GM21825 (cell line): ENCODE results near the gene CMYA5.
"Not testable (repeated sequence)": the region's sequence is repeated elsewhere in the genome, so short reads cannot be mapped to it uniquely, and the experiment has no call there.

ENCODE experiments used
- ATAC-seq: cut with Tn5 transposase; IDR thresholded peaks from one replicate; pipeline ENCODE4 v1.9.1; 2021; ENCODE audit warnings: mild to moderate bottlenecking, moderate library complexity; ENCODE audit not compliant: unreplicated experiment

The CMYA5 gene

DNA sequence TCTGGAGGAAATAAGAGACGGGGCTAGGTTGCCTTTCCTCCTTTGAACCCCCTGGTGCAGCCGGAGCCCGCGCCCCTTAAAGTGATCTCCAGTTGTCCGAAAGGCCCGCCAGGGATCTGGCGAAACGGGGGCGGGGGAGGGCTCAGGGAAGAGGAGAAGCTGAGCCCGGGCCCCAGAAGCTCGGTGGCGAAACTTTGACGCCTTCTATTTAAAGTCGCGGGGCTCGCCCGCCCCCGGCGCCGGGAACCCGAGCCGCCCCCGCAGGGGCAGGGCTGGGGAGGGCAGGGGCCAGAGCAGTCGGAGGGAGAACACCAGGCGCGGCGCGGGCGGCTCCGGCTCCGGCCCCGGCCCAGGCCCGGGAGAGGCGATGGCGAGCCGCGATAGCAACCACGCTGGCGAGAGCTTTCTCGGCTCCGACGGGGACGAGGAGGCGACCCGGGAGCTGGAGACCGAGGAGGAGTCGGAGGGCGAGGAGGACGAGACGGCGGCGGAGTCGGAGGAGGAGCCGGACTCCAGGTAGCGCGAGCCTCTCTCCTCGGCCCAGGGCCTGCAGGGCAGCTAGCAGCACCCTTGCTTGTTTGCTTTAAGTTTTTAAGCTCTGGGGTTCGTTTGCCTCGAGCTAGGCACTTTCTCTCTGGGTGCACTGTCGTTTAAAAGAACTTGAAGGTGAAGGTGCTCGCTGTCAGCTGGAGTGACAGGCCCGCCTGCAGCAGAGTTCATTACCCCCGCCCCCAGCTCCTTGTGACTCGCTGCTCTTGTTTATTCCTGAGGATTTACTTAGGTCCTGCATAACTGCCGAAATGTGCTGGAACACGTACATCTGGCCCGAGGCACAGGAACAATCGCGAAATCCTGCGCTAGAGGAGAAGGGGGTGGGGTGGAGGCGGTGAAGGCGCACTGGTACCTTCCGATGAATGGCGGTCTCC lies at the start of gene CMYA5:
CMYA5 (plus strand) TSS at position 296 of the 926 bp plus-strand sequence; CDS start at position 368, 72 bp downstream.
- ATAC-seq, result no peak

DNA sequence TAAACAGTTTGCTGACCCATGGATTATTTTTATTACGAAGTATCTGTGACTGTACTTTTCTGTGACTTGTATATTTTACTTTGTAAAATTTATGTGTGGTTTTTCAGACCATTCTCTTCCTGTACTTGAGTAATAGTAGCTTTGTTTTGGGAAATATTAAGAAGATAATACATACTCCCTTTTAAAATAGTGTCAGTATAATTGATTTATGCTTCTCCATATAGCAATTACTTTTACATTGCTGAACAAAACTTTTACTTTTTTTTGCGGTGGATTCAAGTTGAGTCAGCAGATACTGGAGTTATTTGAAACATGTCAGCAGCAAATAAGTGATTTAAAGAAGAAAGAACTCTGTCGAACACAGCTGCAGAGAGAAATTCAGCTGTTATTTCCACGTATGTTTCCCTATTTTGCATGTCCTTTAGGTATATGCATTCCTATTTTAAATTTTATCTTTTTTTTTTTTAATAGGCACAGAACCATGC lies 49.0 kb upstream of the CMYA5 start:
- no peak for ATAC-seq

DNA sequence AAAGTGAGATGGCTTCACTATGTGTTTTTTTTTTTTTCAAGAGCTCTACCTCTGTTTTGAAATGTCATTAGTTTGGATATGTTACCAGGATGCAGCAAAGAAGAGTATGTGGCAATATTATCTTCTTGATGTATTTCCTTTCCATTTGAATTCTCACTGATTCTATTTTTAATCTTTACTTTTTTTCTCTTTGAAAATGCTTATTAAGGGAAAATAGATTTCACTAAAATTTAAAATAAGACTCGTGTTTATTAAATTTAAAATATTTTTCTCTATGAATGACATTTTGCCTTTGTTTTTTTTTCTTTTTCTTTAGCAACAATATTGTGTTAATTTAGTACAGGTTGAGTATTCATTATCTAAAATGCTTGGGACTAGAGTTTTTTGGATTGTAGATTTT lies 48.2 kb upstream of the CMYA5 start:
- no peak for ATAC-seq

GRCh38 chr5:79642210-79642609 lies 47.4 kb upstream of the CMYA5 start:
- ATAC-seq, result no peak

- no peak for ATAC-seq
Observed at GRCh38 chr5:79653843-79654242, 35.8 kb upstream of the CMYA5 start.

- ATAC-seq, result no peak
Observed at GRCh38 chr5:79663212-79663611, 26.4 kb upstream of the CMYA5 start.

GRCh38 chr5:79666758-79667157 lies 22.9 kb upstream of the CMYA5 start:
- no peak for ATAC-seq

- no peak for ATAC-seq
Observed at GRCh38 chr5:79672392-79672791, 17.2 kb upstream of the CMYA5 start.

GRCh38 chr5:79676354-79676753 lies 13.3 kb upstream of the CMYA5 start:
- not testable (repeated sequence) for ATAC-seq

- ATAC-seq, result not testable (repeated sequence)
Observed at GRCh38 chr5:79682102-79682501, 7.5 kb upstream of the CMYA5 start.

DNA sequence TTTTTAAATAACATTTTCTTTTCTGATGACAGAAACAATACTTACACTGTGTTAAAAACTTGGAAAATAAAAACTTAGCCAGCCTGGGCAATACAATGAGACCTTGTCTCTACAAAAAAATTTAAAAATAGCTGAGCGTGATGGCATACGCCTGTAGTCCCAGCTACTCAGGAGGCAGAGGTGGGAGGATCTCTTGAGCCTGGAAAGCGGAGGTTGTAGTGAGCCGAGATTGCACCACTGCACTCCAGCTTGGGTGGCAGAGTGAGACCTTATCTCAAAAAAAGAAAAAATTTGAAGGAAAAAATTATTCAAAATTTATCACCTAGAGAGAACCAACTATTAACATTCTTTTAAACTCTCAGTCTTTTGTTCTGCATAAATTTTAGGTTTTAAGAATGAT lies 4.9 kb upstream of the CMYA5 start:
- ATAC-seq, result no peak

DNA sequence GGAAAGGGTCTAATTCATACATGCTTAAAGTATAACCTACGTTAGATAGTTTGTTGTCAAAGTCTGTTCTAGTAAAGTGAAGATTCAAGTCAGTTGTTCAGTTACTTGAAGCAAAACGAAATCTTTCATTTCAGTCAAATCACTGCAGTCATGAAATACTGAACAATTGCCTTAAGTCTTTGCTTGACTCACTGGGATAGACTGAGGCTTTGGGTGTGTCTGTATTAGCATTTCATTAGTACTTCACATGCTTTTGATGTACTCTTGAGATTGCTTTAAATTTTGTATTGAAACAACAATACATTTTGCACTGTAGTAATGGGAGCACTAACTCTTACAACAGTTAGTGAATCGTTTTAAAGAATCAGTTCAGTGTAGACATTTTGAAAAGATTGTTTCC lies 4.0 kb upstream of the CMYA5 start:
- ATAC-seq, result no peak

- no peak for ATAC-seq
Observed at GRCh38 chr5:79686799-79687198, 2.8 kb upstream of the CMYA5 start.

GRCh38 chr5:79687889-79688288 lies 1.7 kb upstream of the CMYA5 start:
- ATAC-seq, result no peak

DNA sequence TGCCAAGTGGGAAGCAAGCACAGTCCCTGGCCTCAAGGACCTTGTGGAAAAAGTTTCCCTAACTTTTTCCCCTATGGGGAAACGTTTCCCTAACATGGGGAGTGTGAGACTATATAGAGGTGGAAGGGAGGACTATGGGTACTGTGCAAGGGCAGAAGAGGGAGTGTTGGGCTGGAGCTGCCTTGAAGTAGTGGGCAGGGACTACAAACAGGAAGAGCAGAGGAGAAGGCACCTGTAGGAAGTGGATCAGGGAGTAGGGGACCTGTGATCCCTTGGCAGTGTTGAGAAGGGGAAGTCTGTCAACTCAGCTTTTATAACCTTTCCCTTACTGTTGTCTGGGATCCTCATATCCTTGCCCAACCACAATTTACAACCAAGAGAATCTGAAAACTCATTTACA lies 1.4 kb downstream of the CMYA5 start:
- ATAC-seq, result no peak

- no peak for ATAC-seq
Observed at GRCh38 chr5:79692596-79692995, 3.0 kb downstream of the CMYA5 start.

- no peak for ATAC-seq
Observed at GRCh38 chr5:79694183-79694582, 4.5 kb downstream of the CMYA5 start.

DNA sequence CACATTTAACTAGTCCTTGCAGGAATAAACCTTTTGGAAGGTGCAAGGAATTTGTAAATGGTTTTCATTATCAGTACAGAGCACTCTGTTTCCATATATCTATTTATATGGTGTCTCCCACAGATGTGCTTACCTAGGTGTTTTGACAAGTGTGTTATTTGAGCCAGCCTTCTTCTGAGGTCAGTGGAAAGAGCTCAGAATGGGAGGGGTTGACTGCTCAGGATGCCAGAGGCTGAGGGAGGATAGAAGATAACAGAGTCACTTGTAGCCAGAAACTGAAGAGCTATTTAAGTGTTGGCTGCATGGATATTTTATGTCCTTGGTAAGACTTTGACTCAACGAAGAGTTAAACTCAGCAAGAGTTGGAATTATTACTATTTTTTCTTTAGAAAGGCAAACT lies 5.0 kb downstream of the CMYA5 start:
- no peak for ATAC-seq

- ATAC-seq, result no peak
Observed at GRCh38 chr5:79695526-79695925, 5.9 kb downstream of the CMYA5 start.

DNA sequence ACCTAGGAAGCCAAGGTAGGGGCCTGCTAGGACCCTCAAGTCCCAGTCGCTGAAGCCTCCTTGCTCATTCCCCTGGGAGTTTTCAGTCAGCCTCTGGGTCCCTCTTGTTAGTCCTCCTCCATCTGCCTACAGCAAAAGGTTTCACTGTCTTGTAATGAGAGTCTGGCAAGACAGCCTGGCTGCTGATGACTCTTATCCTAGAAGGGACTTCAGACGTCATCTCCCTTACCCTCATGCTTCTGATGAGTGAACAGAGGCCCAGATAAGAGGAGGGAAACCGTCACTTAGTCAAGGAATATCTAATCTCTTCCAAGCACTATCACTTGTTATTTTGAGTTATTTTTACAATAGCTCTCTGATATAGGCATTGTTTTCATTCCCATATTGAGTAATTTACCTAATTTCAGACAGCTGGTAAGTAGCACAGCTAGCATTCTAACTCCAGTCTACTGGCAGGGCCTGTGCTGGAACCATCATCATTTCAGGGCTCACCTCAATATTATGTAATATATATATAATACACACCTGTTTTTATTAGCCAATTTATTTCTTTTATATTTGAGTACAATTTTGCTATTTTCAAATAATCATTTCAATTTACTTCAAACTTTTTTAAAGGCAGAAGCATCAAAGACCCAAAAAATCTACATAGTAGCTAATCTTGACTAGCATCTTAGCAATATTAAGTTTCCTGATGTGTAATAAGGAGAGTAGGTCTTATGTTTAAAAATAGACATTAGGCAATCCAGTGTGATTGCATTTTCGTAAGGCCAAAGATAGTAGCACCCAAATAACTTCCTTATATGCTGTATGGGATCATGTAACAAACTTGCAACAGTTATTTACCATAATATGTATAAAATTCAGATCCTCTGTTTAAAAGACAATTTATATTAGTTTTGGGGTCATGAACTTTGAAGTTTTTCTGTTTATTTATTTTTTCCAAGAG lies 7.9 kb downstream of the CMYA5 start:
- no peak for ATAC-seq

GRCh38 chr5:79699763-79700400 lies 10.2 kb downstream of the CMYA5 start:
- peak; percentile 86 for ATAC-seq
